Natural killer cell treated with Interleukin-12 subunit alpha and Interleukin-12 subunit beta and Interleukin-15 and Interleukin-18, amount 100 ng/mL, for 72 hours (primary cell): ENCODE measurements around the gene PPP2R2B. TPM values are rescaled to one million over a fixed set of nuclear protein-coding genes. Genes with fewer than 3 reads are reported as not detected.
"Not testable (repeated sequence)": the region's sequence is repeated elsewhere in the genome, so short reads cannot be mapped to it uniquely, and the experiment has no call there.

Experiments
- ATAC-seq, 2 donors: fragments of 150-1000 bp; cut with Tn5 transposase in 1 of 2; sonication (Bioruptor Pico), chemical (Tn5 transposase) in 1 of 2; 2 replicates each; pipeline ENCODE4 v1.10.0; 2021
- DNase-seq: peaks from one replicate; pipeline ENCODE4 v3.0.0; 2022; ENCODE audit warnings: low spot score
- H3K27ac Mint-ChIP-seq, 2 donors: 1 replicate in 1 of 2; 2 replicates in 1 of 2; pipeline ENCODE4 v1.8.0; 2022; ENCODE audit warnings: mixed read lengths in 2 of 2, mild to moderate bottlenecking in 1 of 2, moderate library complexity in 1 of 2
- H3K27me3 Mint-ChIP-seq, 2 donors: 1 replicate in 1 of 2; 2 replicates in 1 of 2; pipeline ENCODE4 v1.8.0; 2022; ENCODE audit warnings: mixed read lengths in 2 of 2
- H3K36me3 Mint-ChIP-seq: one replicate; pipeline ENCODE4 v1.8.0; 2022; ENCODE audit warnings: mixed read lengths
- H3K4me1 Mint-ChIP-seq, 2 donors: 1 replicate in 1 of 2; 2 replicates in 1 of 2; pipeline ENCODE4 v1.8.0; 2022; ENCODE audit warnings: low read depth in 2 of 2, mixed read lengths in 2 of 2, mild to moderate bottlenecking in 1 of 2
- H3K4me3 Mint-ChIP-seq: one replicate; pipeline ENCODE4 v1.8.0; 2022; ENCODE audit warnings: mixed read lengths
- H3K9me3 Mint-ChIP-seq: 2 replicates; pipeline ENCODE4 v1.8.0; 2022; ENCODE audit warnings: mixed read lengths
- total RNA-seq, 2 donors: library from RNA; stranded (reverse); gene quantifications; one replicate each; pipeline ENCODE4 v1.2.3, GENCODE V29; 2022

PPP2R2B gene
- total RNA-seq, 2 donors from 2014 or later, result 12.6 to 20.0 TPM

GRCh38 chr5:146751781-146752401 is 126.7 kb downstream of the PPP2R2B start:
- H3K27me3 Mint-ChIP-seq, result no peaks in the 10 kb centered on the region
- peaks cover 43 to 55% of the 10 kb centered on the region in 2 donors for H3K4me1 Mint-ChIP-seq
- H3K4me3 Mint-ChIP-seq, result peak overlapping the region; percentile 80
- peaks cover 14% of the 10 kb centered on the region for H3K36me3 Mint-ChIP-seq
- H3K9me3 Mint-ChIP-seq, result peaks cover 6% of the 10 kb centered on the region
- DNase-seq, result peak; percentile 92
- H3K27ac Mint-ChIP-seq, result peak overlapping the region; percentile 92 to 93
- peak; percentile 100 for ATAC-seq

- Mint-ChIP-seq H3K27ac (peak overlapping the region; percentile 92 to 93), H3K4me3 (peak overlapping the region; percentile 80)
These were observed 127.5 kb downstream of the PPP2R2B start for GRCh38 chr5:146751054-146751453.

GRCh38 chr5:146748533-146748932 is 130.0 kb downstream of the PPP2R2B start:
- H3K27ac Mint-ChIP-seq, result peak overlapping the region in 1 of 2 donors; percentile 33
- H3K36me3 Mint-ChIP-seq, result peaks cover 14% of the 10 kb centered on the region
- ATAC-seq (no peak), DNase-seq (no peak)
- H3K27me3 Mint-ChIP-seq, result no peaks in the 10 kb centered on the region
- H3K4me3 Mint-ChIP-seq, result no peak overlapping the region
- H3K9me3 Mint-ChIP-seq, result peaks cover 3% of the 10 kb centered on the region
- peaks cover 37 to 44% of the 10 kb centered on the region in 2 donors for H3K4me1 Mint-ChIP-seq

More at GRCh38 chr5:146751054-146751453, 127.5 kb downstream of the PPP2R2B start:
- no peak for DNase-seq
- Mint-ChIP-seq H3K9me3 (peaks cover 3% of the 10 kb centered on the region), H3K36me3 (peaks cover 14% of the 10 kb centered on the region), H3K27me3 (no peaks in the 10 kb centered on the region), H3K4me1 (peaks cover 41 to 49% of the 10 kb centered on the region in 2 donors)
- ATAC-seq, result no peak

- H3K27ac Mint-ChIP-seq, result no peak overlapping the region
- no peak overlapping the region for H3K4me3 Mint-ChIP-seq
- DNase-seq (no peak), ATAC-seq (no peak)
- peaks cover 19 to 20% of the 10 kb centered on the region in 2 donors for H3K4me1 Mint-ChIP-seq
- no peaks in the 10 kb centered on the region for H3K27me3 Mint-ChIP-seq
- H3K9me3 Mint-ChIP-seq, result peaks cover 2% of the 10 kb centered on the region
- H3K36me3 Mint-ChIP-seq, result peaks cover 9% of the 10 kb centered on the region
These were observed 132.5 kb downstream of the PPP2R2B start for GRCh38 chr5:146745931-146746577.

GRCh38 chr5:146744068-146744745 is 134.3 kb downstream of the PPP2R2B start:
- Mint-ChIP-seq H3K36me3 (peaks cover 3% of the 10 kb centered on the region), H3K4me1 (peaks cover 11 to 21% of the 10 kb centered on the region in 2 donors), H3K27ac (no peak overlapping the region), H3K9me3 (no peaks in the 10 kb centered on the region), H3K27me3 (no peaks in the 10 kb centered on the region), H3K4me3 (no peak overlapping the region)
- ATAC-seq (no peak), DNase-seq (no peak)

- Mint-ChIP-seq H3K9me3 (peaks cover 3% of the 10 kb centered on the region), H3K4me1 (peaks cover 12 to 21% of the 10 kb centered on the region in 2 donors), H3K27ac (no peak overlapping the region), H3K27me3 (no peaks in the 10 kb centered on the region), H3K36me3 (peaks cover 16% of the 10 kb centered on the region), H3K4me3 (no peak overlapping the region)
- DNase-seq, result no peak
- ATAC-seq, result no peak
These were observed 143.5 kb downstream of the PPP2R2B start for GRCh38 chr5:146734936-146735577.

GRCh38 chr5:146732962-146733361 is 145.6 kb downstream of the PPP2R2B start:
- no peaks in the 10 kb centered on the region for H3K27me3 Mint-ChIP-seq
- H3K4me3 Mint-ChIP-seq, result no peak overlapping the region
- peaks cover 26% of the 10 kb centered on the region for H3K36me3 Mint-ChIP-seq
- ATAC-seq (no peak), DNase-seq (no peak)
- H3K4me1 Mint-ChIP-seq, result peaks cover 17 to 22% of the 10 kb centered on the region in 2 donors
- H3K9me3 Mint-ChIP-seq, result peaks cover 9% of the 10 kb centered on the region
- no peak overlapping the region for H3K27ac Mint-ChIP-seq

GRCh38 chr5:146731909-146732659 is 146.5 kb downstream of the PPP2R2B start:
- Mint-ChIP-seq H3K27me3 (no peaks in the 10 kb centered on the region), H3K36me3 (peaks cover 26% of the 10 kb centered on the region), H3K9me3 (peaks cover 9% of the 10 kb centered on the region), H3K4me3 (no peak overlapping the region), H3K4me1 (peaks cover 17 to 22% of the 10 kb centered on the region in 2 donors), H3K27ac (no peak overlapping the region)
- no peak for ATAC-seq
- DNase-seq, result no peak

GRCh38 chr5:146728746-146729145 is 149.8 kb downstream of the PPP2R2B start:
- not testable (repeated sequence) for H3K4me3 Mint-ChIP-seq, H3K27me3 Mint-ChIP-seq, H3K27ac Mint-ChIP-seq, ATAC-seq, H3K9me3 Mint-ChIP-seq, DNase-seq
- peaks cover 14 to 19% of the 10 kb centered on the region in 2 donors for H3K4me1 Mint-ChIP-seq
- H3K36me3 Mint-ChIP-seq, result peaks cover 16% of the 10 kb centered on the region

GRCh38 chr5:146726891-146727290 is 151.7 kb downstream of the PPP2R2B start:
- H3K4me1 Mint-ChIP-seq, result peaks cover 13 to 22% of the 10 kb centered on the region in 2 donors
- H3K27ac Mint-ChIP-seq, result no peak overlapping the region
- peaks cover 9% of the 10 kb centered on the region for H3K9me3 Mint-ChIP-seq
- no peak for DNase-seq
- no peak overlapping the region for H3K4me3 Mint-ChIP-seq
- peaks cover 16% of the 10 kb centered on the region for H3K36me3 Mint-ChIP-seq
- no peaks in the 10 kb centered on the region for H3K27me3 Mint-ChIP-seq
- ATAC-seq, result no peak

- peaks cover 16% of the 10 kb centered on the region for H3K36me3 Mint-ChIP-seq
- H3K4me1 Mint-ChIP-seq, result peaks cover 13 to 28% of the 10 kb centered on the region in 2 donors
- no peak for ATAC-seq
- no peaks in the 10 kb centered on the region for H3K27me3 Mint-ChIP-seq
- no peak overlapping the region for H3K4me3 Mint-ChIP-seq
- H3K27ac Mint-ChIP-seq, result peak overlapping the region in 1 of 2 donors; percentile 26
- peaks cover 9% of the 10 kb centered on the region for H3K9me3 Mint-ChIP-seq
- no peak for DNase-seq
These were observed 152.5 kb downstream of the PPP2R2B start for GRCh38 chr5:146726020-146726419.

GRCh38 chr5:146725025-146725424 is 153.5 kb downstream of the PPP2R2B start:
- Mint-ChIP-seq H3K27me3 (no peaks in the 10 kb centered on the region), H3K36me3 (peaks cover 10% of the 10 kb centered on the region), H3K4me3 (no peak overlapping the region), H3K27ac (peak overlapping the region in 1 of 2 donors; percentile 26), H3K4me1 (peaks cover 13 to 30% of the 10 kb centered on the region in 2 donors), H3K9me3 (peaks cover 5% of the 10 kb centered on the region)
- ATAC-seq, result no peak
- no peak for DNase-seq

GRCh38 chr5:146722361-146722779 is 156.2 kb downstream of the PPP2R2B start:
- Mint-ChIP-seq H3K4me3 (no peak overlapping the region), H3K4me1 (peaks cover 9 to 31% of the 10 kb centered on the region in 2 donors), H3K27me3 (no peaks in the 10 kb centered on the region), H3K27ac (no peak overlapping the region), H3K9me3 (no peaks in the 10 kb centered on the region), H3K36me3 (no peaks in the 10 kb centered on the region)
- DNase-seq (no peak), ATAC-seq (no peak)
